Measurements from ENCODE around the gene DNAJA3. TPM values are rescaled to one million over a fixed set of nuclear protein-coding genes. Genes with fewer than 3 reads are reported as not detected.
A peak's percentile ranks its signal among the peaks of the same experiment; 100 is the strongest.

The DNAJA3 gene
- total RNA-seq, 1 experiment from 2014 or later = 64.1 TPM

DNA sequence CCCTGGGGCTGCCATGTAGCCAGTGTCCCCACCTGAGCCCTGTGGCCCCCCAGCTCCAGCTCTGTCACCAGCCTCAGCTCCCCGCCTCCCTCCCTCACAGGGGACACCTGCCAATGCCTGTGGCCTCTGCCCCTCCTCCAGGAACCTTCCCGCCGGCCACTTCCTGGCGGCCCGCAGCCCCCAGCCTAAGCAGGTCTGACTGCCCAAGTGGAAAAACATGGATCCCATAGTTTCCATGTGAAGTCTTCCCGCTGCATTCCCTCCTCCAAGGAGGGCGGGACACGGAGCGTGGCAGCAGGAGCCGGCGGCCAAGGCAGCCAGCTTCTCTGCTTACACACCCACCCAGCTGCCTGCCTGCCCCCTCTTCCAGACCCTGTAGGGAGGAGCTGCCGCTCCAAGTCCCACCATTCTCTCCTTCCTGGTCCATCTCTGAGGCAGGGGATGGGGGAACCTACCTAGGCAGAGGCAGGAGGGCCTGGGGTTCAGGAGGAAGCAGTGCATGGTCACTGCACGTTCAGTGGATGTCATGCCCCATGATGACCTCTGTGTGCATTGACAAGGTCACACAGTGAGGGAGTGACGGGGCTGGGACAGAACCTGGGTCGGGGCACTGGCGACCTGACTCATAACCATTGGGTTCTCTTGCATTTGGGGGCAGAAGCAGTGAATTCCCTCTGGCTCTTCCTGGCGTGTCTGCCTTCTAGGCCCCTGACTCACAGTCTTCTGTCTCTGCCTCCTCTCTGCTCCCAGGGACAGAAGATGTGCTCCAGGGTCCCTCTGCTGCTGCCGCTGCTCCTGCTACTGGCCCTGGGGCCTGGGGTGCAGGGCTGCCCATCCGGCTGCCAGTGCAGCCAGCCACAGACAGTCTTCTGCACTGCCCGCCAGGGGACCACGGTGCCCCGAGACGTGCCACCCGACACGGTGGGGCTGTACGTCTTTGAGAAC is 45.3 kb upstream of the DNAJA3 start:
- TF ChIP-seq, protein P1, sequence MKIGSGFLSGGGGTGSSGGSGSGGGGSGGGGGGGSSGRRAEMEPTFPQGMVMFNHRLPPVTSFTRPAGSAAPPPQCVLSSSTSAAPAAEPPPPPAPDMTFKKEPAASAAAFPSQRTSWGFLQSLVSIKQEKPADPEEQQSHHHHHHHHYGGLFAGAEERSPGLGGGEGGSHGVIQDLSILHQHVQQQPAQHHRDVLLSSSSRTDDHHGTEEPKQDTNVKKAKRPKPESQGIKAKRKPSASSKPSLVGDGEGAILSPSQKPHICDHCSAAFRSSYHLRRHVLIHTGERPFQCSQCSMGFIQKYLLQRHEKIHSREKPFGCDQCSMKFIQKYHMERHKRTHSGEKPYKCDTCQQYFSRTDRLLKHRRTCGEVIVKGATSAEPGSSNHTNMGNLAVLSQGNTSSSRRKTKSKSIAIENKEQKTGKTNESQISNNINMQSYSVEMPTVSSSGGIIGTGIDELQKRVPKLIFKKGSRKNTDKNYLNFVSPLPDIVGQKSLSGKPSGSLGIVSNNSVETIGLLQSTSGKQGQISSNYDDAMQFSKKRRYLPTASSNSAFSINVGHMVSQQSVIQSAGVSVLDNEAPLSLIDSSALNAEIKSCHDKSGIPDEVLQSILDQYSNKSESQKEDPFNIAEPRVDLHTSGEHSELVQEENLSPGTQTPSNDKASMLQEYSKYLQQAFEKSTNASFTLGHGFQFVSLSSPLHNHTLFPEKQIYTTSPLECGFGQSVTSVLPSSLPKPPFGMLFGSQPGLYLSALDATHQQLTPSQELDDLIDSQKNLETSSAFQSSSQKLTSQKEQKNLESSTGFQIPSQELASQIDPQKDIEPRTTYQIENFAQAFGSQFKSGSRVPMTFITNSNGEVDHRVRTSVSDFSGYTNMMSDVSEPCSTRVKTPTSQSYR (CRISPR knock-in tag; IDR thresholded peaks at IDR 0.05) = no peak
- TF ChIP-seq ZNF121 (CRISPR knock-in tag; IDR thresholded peaks at IDR 0.05) (peak; percentile 71), FOXJ3 (CRISPR knock-in tag; IDR thresholded peaks at IDR 0.05; ENCODE audit: borderline replicate concordance) (no peak), ELF4 (CRISPR knock-in tag; IDR thresholded peaks at IDR 0.05; ENCODE audit: low read depth) (no peak), IRF2 (CRISPR knock-in tag; IDR thresholded peaks at IDR 0.05; ENCODE audit: borderline replicate concordance, low read depth) (no peak), ESRRA (CRISPR knock-in tag; IDR thresholded peaks at IDR 0.05; ENCODE audit: borderline replicate concordance) (0 out of 2 replicates have a peak, but pooled peaks have one; percentile 10), OVOL2 (CRISPR knock-in tag; IDR thresholded peaks at IDR 0.05; ENCODE audit: borderline replicate concordance) (no peak), MYBL2 (CRISPR knock-in tag; IDR thresholded peaks at IDR 0.05) (no peak)
- TF ChIP-seq, protein P2, sequence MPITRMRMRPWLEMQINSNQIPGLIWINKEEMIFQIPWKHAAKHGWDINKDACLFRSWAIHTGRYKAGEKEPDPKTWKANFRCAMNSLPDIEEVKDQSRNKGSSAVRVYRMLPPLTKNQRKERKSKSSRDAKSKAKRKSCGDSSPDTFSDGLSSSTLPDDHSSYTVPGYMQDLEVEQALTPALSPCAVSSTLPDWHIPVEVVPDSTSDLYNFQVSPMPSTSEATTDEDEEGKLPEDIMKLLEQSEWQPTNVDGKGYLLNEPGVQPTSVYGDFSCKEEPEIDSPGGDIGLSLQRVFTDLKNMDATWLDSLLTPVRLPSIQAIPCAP (CRISPR knock-in tag; IDR thresholded peaks at IDR 0.05) = no peak
- no peak for DNase-seq (ENCODE audit: low spot score)
- Mint-ChIP-seq H3K36me3 (no peaks in the 10 kb centered on the region), H3K9me3 (no peaks in the 10 kb centered on the region), H3K27ac (peak overlapping the region; percentile 78), H3K4me3 (no peak overlapping the region), H3K4me1 (peaks cover 29% of the 10 kb centered on the region), H3K27me3 (ENCODE audit: low read depth) (no peaks in the 10 kb centered on the region)
- CTCF ChIA-PET = interaction anchor here (1.4 to 11.7 kb wide), 5 partner anchors 11 to 23 kb away, joined by 5 to 273 read pairs (median 80); no protein-coding TSS in a partner anchor
- no peak for ATAC-seq
- POLR2A ChIA-PET = interaction anchor here (1.5 to 3.4 kb wide), 2 partner anchors 9 to 12 kb away, joined by 4 to 25 read pairs; no protein-coding TSS in a partner anchor

DNA sequence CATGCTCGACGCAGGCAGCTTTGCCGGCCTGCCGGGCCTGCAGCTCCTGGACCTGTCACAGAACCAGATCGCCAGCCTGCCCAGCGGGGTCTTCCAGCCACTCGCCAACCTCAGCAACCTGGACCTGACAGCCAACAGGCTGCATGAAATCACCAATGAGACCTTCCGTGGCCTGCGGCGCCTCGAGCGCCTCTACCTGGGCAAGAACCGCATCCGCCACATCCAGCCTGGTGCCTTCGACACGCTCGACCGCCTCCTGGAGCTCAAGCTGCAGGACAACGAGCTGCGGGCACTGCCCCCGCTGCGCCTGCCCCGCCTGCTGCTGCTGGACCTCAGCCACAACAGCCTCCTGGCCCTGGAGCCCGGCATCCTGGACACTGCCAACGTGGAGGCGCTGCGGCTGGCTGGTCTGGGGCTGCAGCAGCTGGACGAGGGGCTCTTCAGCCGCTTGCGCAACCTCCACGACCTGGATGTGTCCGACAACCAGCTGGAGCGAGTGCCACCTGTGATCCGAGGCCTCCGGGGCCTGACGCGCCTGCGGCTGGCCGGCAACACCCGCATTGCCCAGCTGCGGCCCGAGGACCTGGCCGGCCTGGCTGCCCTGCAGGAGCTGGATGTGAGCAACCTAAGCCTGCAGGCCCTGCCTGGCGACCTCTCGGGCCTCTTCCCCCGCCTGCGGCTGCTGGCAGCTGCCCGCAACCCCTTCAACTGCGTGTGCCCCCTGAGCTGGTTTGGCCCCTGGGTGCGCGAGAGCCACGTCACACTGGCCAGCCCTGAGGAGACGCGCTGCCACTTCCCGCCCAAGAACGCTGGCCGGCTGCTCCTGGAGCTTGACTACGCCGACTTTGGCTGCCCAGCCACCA is 44.4 kb upstream of the DNAJA3 start:
- DNase-seq (ENCODE audit: low spot score) (no peak), ATAC-seq (no peak)
- TF ChIP-seq, protein P3, sequence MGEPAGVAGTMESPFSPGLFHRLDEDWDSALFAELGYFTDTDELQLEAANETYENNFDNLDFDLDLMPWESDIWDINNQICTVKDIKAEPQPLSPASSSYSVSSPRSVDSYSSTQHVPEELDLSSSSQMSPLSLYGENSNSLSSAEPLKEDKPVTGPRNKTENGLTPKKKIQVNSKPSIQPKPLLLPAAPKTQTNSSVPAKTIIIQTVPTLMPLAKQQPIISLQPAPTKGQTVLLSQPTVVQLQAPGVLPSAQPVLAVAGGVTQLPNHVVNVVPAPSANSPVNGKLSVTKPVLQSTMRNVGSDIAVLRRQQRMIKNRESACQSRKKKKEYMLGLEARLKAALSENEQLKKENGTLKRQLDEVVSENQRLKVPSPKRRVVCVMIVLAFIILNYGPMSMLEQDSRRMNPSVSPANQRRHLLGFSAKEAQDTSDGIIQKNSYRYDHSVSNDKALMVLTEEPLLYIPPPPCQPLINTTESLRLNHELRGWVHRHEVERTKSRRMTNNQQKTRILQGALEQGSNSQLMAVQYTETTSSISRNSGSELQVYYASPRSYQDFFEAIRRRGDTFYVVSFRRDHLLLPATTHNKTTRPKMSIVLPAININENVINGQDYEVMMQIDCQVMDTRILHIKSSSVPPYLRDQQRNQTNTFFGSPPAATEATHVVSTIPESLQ (CRISPR knock-in tag; IDR thresholded peaks at IDR 0.05) = no peak
- TF ChIP-seq NR2C2 (CRISPR knock-in tag; IDR thresholded peaks at IDR 0.05) = no peak
- TF ChIP-seq ZNF121 (CRISPR knock-in tag; IDR thresholded peaks at IDR 0.05) = no peak
- TF ChIP-seq, protein P4, sequence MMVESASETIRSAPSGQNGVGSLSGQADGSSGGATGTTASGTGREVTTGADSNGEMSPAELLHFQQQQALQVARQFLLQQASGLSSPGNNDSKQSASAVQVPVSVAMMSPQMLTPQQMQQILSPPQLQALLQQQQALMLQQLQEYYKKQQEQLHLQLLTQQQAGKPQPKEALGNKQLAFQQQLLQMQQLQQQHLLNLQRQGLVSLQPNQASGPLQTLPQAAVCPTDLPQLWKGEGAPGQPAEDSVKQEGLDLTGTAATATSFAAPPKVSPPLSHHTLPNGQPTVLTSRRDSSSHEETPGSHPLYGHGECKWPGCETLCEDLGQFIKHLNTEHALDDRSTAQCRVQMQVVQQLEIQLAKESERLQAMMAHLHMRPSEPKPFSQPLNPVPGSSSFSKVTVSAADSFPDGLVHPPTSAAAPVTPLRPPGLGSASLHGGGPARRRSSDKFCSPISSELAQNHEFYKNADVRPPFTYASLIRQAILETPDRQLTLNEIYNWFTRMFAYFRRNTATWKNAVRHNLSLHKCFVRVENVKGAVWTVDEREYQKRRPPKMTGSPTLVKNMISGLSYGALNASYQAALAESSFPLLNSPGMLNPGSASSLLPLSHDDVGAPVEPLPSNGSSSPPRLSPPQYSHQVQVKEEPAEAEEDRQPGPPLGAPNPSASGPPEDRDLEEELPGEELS (CRISPR knock-in tag; IDR thresholded peaks at IDR 0.05) = no peak
- TF ChIP-seq, protein P5, sequence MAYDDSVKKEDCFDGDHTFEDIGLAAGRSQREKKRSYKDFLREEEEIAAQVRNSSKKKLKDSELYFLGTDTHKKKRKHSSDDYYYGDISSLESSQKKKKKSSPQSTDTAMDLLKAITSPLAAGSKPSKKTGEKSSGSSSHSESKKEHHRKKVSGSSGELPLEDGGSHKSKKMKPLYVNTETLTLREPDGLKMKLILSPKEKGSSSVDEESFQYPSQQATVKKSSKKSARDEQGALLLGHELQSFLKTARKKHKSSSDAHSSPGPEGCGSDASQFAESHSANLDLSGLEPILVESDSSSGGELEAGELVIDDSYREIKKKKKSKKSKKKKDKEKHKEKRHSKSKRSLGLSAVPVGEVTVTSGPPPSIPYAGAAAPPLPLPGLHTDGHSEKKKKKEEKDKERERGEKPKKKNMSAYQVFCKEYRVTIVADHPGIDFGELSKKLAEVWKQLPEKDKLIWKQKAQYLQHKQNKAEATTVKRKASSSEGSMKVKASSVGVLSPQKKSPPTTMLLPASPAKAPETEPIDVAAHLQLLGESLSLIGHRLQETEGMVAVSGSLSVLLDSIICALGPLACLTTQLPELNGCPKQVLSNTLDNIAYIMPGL (CRISPR knock-in tag; IDR thresholded peaks at IDR 0.05) = no peak
- TF ChIP-seq, protein P2 (CRISPR knock-in tag; IDR thresholded peaks at IDR 0.05) = no peak
- no peak for TF ChIP-seq ATF1 (CRISPR knock-in tag; IDR thresholded peaks at IDR 0.05)
- TF ChIP-seq FOXJ3 (CRISPR knock-in tag; IDR thresholded peaks at IDR 0.05; ENCODE audit: borderline replicate concordance) = no peak
- no peak for TF ChIP-seq ELF4 (CRISPR knock-in tag; IDR thresholded peaks at IDR 0.05; ENCODE audit: low read depth)
- TF ChIP-seq TCF7 (CRISPR knock-in tag; IDR thresholded peaks at IDR 0.05; ENCODE audit: low read depth) = no peak
- no peak for TF ChIP-seq TEAD4 (CRISPR knock-in tag; IDR thresholded peaks at IDR 0.05)
- TF ChIP-seq, protein P6, sequence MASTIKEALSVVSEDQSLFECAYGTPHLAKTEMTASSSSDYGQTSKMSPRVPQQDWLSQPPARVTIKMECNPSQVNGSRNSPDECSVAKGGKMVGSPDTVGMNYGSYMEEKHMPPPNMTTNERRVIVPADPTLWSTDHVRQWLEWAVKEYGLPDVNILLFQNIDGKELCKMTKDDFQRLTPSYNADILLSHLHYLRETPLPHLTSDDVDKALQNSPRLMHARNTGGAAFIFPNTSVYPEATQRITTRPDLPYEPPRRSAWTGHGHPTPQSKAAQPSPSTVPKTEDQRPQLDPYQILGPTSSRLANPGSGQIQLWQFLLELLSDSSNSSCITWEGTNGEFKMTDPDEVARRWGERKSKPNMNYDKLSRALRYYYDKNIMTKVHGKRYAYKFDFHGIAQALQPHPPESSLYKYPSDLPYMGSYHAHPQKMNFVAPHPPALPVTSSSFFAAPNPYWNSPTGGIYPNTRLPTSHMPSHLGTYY (CRISPR knock-in tag; IDR thresholded peaks at IDR 0.05) = no peak
- TF ChIP-seq, protein P7, sequence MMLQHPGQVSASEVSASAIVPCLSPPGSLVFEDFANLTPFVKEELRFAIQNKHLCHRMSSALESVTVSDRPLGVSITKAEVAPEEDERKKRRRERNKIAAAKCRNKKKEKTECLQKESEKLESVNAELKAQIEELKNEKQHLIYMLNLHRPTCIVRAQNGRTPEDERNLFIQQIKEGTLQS (CRISPR knock-in tag; conservative IDR thresholded peaks at IDR 0.05) = no peak
- Mint-ChIP-seq H3K4me3 (no peak overlapping the region), H3K4me1 (peaks cover 24% of the 10 kb centered on the region), H3K27ac (no peak overlapping the region), H3K27me3 (ENCODE audit: low read depth) (no peaks in the 10 kb centered on the region), H3K9me3 (no peaks in the 10 kb centered on the region), H3K36me3 (no peaks in the 10 kb centered on the region)
- POLR2A ChIA-PET = interaction anchor here (0.6 to 1.5 kb wide), 4 partner anchors 8 to 12 kb away, joined by 3 to 4 read pairs (median 3); no protein-coding TSS in a partner anchor
- CTCF ChIA-PET = interaction anchor here (1.0 to 11.7 kb wide), 6 partner anchors 8 to 727 kb away, joined by 3 to 273 read pairs (median 6); partner anchors contain the start of gene DNASE1
